PFSK-1 (cell line): ENCODE data around the gene SHQ1.

Experiments used
- FOXP2 ChIP-seq: optimal IDR thresholded peaks from 2 replicates; pipeline ENCODE3; 2011; ENCODE audit warnings: borderline replicate concordance, control low read depth, inconsistent platforms; ENCODE audit not compliant: insufficient read depth; ENCODE audit errors: extremely low read length, extremely low read depth
- POLR2AphosphoS5 ChIP-seq: IDR thresholded peaks from 2 replicates; pipeline ENCODE4 v1.6.1; 2012; ENCODE audit warnings: low read depth, mild to moderate bottlenecking, control low read depth, low read length, moderate library complexity
- SIN3A ChIP-seq: IDR thresholded peaks from 2 replicates; pipeline ENCODE4 v1.6.1; 2012; ENCODE audit warnings: mild to moderate bottlenecking, low read length, moderate library complexity, borderline replicate concordance; ENCODE audit not compliant: insufficient read depth
- TAF1 ChIP-seq: IDR thresholded peaks from 2 replicates; pipeline ENCODE4 v1.6.1; 2012; ENCODE audit warnings: low read length, control low read depth, borderline replicate concordance; ENCODE audit not compliant: insufficient read depth
- TF ChIP-seq, protein P1 (sequence below), 2 experiments: IDR thresholded peaks; 2 replicates each; pipeline versions ENCODE4 v1.6.1 to v1.8.0; 2011 to 2012; ENCODE audit warnings: low read depth in 2 of 2, low read length in 2 of 2, control low read depth in 1 of 2, inconsistent platforms in 1 of 2, mild to moderate bottlenecking in 1 of 2, moderate library complexity in 1 of 2; ENCODE audit not compliant: insufficient read depth in 1 of 2

The SHQ1 gene

DNA sequence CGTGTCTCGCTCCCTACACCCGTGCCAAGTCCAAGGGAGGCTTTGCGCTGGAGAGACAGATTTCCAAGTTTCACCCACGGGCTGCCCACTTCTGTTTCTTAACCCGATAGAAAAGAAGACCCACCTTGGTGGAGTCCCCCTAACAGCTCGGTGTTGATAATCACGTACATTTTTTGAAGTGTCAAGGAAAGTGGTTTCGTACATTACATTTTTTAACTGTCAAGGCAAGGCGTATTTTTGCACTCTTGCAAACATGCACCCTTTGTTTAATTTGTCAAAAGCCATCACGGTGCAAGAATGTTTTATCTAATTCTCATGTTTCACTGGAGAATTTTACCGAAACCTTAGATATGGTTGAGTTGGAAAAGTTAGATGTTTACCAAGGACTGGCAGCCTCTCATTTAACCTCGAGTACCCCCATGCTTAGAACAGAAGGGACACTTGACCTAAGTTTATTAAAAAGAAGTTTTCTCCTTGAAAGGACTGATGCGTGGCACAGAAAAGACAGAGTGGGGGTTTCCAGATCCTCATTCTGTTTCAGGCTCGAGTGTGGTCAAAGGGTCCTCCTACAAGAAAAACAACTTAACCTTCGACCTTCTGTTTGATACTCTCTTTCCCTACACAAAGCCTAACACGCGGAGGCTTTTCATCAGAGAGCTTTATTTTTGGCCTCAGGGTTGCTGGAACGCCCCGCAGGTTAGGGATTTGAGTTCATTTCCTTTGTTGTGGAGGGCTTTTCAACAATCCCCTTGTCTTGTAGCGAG lies 40.5 kb upstream of the SHQ1 start:
- TF ChIP-seq POLR2AphosphoS5 (no peak), TAF1 (no peak), FOXP2 (no peak), SIN3A (no peak)
- TF ChIP-seq, protein P1, sequence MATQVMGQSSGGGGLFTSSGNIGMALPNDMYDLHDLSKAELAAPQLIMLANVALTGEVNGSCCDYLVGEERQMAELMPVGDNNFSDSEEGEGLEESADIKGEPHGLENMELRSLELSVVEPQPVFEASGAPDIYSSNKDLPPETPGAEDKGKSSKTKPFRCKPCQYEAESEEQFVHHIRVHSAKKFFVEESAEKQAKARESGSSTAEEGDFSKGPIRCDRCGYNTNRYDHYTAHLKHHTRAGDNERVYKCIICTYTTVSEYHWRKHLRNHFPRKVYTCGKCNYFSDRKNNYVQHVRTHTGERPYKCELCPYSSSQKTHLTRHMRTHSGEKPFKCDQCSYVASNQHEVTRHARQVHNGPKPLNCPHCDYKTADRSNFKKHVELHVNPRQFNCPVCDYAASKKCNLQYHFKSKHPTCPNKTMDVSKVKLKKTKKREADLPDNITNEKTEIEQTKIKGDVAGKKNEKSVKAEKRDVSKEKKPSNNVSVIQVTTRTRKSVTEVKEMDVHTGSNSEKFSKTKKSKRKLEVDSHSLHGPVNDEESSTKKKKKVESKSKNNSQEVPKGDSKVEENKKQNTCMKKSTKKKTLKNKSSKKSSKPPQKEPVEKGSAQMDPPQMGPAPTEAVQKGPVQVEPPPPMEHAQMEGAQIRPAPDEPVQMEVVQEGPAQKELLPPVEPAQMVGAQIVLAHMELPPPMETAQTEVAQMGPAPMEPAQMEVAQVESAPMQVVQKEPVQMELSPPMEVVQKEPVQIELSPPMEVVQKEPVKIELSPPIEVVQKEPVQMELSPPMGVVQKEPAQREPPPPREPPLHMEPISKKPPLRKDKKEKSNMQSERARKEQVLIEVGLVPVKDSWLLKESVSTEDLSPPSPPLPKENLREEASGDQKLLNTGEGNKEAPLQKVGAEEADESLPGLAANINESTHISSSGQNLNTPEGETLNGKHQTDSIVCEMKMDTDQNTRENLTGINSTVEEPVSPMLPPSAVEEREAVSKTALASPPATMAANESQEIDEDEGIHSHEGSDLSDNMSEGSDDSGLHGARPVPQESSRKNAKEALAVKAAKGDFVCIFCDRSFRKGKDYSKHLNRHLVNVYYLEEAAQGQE (IDR thresholded peaks at IDR 0.05; ENCODE audit: insufficient read depth in 1 of 2, low read depth in 2 of 2, low read length in 2 of 2), result no peak

- 0 out of 2 replicates have a peak, but pooled peaks have one; percentile 33 for TF ChIP-seq SIN3A
- TF ChIP-seq TAF1, result no peak
- TF ChIP-seq FOXP2, result peak; percentile 20
Measured at GRCh38 chr3:72887705-72888545, 39.7 kb upstream of the SHQ1 start, which contains the start of gene GXYLT2. GXYLT2 (plus strand) TSS chr3:72888046; CDS start chr3:72888234, 188 bp downstream.

DNA sequence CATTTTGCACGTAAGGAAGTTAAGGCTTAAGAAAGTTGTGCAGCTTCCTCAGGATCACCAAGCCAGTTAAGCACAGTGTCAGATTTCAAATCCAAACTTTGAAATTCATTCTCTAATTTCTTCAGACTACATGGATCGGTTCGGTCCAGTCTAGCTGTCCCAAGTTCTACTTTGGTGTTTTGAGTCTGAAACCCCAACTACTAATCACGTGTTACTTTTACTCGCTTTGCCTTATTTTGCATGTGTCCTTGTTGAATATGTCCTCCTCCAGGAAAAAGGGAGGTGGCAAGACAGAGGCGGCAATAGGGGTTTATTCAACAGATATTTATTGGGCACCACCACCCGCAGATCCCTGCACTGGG lies 39.1 kb upstream of the SHQ1 start:
- TF ChIP-seq, protein P1 (IDR thresholded peaks at IDR 0.05; ENCODE audit: insufficient read depth in 1 of 2, low read depth in 2 of 2, low read length in 2 of 2), result no peak
- TF ChIP-seq SIN3A (no peak), POLR2AphosphoS5 (no peak), TAF1 (no peak), FOXP2 (no peak)

GRCh38 chr3:72872183-72872582 lies 23.9 kb upstream of the SHQ1 start:
- TF ChIP-seq FOXP2 (no peak), POLR2AphosphoS5 (no peak)

DNA sequence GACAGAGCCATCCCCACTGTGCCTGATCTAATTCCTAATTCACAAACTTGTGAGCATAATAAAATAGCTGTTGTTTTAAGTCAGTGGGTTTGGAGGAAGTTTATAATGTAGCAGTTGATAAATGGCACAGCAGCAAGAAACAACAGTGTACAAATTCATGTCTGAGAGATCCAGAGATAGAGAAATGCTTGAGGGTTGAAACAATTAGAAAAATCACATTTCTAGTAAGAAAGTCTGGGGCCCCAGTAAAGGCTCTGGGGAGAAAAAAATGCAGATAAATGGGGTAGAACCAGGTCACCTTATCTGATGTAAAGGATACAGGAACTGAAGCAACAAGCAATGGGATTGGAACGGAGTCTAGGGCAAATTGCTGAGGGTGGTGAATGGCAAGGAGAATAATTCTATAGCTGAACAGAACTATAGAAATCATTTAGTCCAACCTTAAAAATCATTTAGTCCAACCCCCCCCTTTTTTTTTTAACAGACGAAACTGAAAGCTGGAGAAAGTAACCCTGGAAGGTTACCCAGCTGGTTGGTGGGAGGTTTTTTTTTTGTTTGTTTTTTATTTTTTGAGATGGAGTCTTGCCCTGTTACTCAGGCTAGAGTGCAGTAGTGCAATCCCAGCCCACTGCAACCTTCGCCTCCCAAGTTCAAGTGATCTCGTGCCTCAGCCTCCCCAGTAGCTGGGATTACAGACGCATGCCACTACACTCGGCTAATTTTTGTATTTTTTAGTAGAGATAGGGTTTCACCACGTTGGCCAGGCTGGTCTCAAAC lies 14.3 kb upstream of the SHQ1 start:
- no peak for TF ChIP-seq POLR2AphosphoS5
- TF ChIP-seq, protein P1 (IDR thresholded peaks at IDR 0.05; ENCODE audit: insufficient read depth in 1 of 2, low read depth in 2 of 2, low read length in 2 of 2), result no peak
- TF ChIP-seq SIN3A, result no peak
- TF ChIP-seq FOXP2, result no peak
- no peak for TF ChIP-seq TAF1
